ENCODE data around the gene PRKCB.

Gene PRKCB

GRCh38 chr16:23821467-23821866 lies 14.3 kb upstream of the PRKCB start:
- H3K27ac ChIP-seq (ENCODE audit: low read length): no peak overlapping the region
- no peaks in the 10 kb centered on the region for H3K79me2 ChIP-seq (ENCODE audit: low read length)
- H3K27me3 ChIP-seq (ENCODE audit: low read depth, low read length): peaks cover 48% of the 10 kb centered on the region
- TF ChIP-seq CTCF (IDR thresholded peaks at IDR 0.05; ENCODE audit: low read depth, low read length) (no peak), EZH2phosphoT487 (IDR thresholded peaks at IDR 0.05; ENCODE audit: low read depth) (no peak)
- H3K9me3 ChIP-seq (ENCODE audit: insufficient read depth, low read length): no peaks in the 10 kb centered on the region
- H3K4me2 ChIP-seq (ENCODE audit: low read length): no peak overlapping the region
- H3K4me3 ChIP-seq (ENCODE audit: low read length): no peak overlapping the region
- no peak overlapping the region for H2AFZ ChIP-seq (ENCODE audit: low read depth, low read length)
- H4K20me1 ChIP-seq (ENCODE audit: insufficient read depth, low read length): no peaks in the 10 kb centered on the region
- no peaks in the 10 kb centered on the region for H3K36me3 ChIP-seq (replicated peaks; ENCODE audit: low read depth, low read length)
- peaks cover 7% of the 10 kb centered on the region for H3K4me1 ChIP-seq (ENCODE audit: low read length)
- H3K9ac ChIP-seq (ENCODE audit: low read length): no peak overlapping the region

GRCh38 chr16:23821875-23822688 lies 13.7 kb upstream of the PRKCB start:
- Histone ChIP-seq H3K4me1 (ENCODE audit: low read length) (peaks cover 13% of the 10 kb centered on the region), H3K27me3 (ENCODE audit: low read depth, low read length) (peaks cover 42% of the 10 kb centered on the region), H3K4me3 (ENCODE audit: low read length) (no peak overlapping the region), H3K36me3 (replicated peaks; ENCODE audit: low read depth, low read length) (no peaks in the 10 kb centered on the region), H2AFZ (ENCODE audit: low read depth, low read length) (no peak overlapping the region), H3K9me3 (ENCODE audit: insufficient read depth, low read length) (no peaks in the 10 kb centered on the region), H3K9ac (ENCODE audit: low read length) (no peak overlapping the region), H4K20me1 (ENCODE audit: insufficient read depth, low read length) (no peaks in the 10 kb centered on the region), H3K27ac (ENCODE audit: low read length) (no peak overlapping the region), H3K4me2 (ENCODE audit: low read length) (no peak overlapping the region), H3K79me2 (ENCODE audit: low read length) (no peaks in the 10 kb centered on the region)
- TF ChIP-seq CTCF (IDR thresholded peaks at IDR 0.05; ENCODE audit: low read depth, low read length) (no peak), EZH2phosphoT487 (IDR thresholded peaks at IDR 0.05; ENCODE audit: low read depth) (no peak)

GRCh38 chr16:23823475-23824384 lies 12.1 kb upstream of the PRKCB start:
- H3K9me3 ChIP-seq (ENCODE audit: insufficient read depth, low read length): no peaks in the 10 kb centered on the region

More at GRCh38 chr16:23823475-23824384, 12.1 kb upstream of the PRKCB start:
- H4K20me1 ChIP-seq (ENCODE audit: insufficient read depth, low read length): no peaks in the 10 kb centered on the region
- H3K9ac ChIP-seq (ENCODE audit: low read length): no peak overlapping the region
- H3K4me3 ChIP-seq (ENCODE audit: low read length): no peak overlapping the region
- no peak overlapping the region for H3K27ac ChIP-seq (ENCODE audit: low read length)
- no peak overlapping the region for H3K4me2 ChIP-seq (ENCODE audit: low read length)
- no peak overlapping the region for H2AFZ ChIP-seq (ENCODE audit: low read depth, low read length)
- H3K36me3 ChIP-seq (replicated peaks; ENCODE audit: low read depth, low read length): no peaks in the 10 kb centered on the region
- H3K4me1 ChIP-seq (ENCODE audit: low read length): peaks cover 19% of the 10 kb centered on the region
- H3K79me2 ChIP-seq (ENCODE audit: low read length): no peaks in the 10 kb centered on the region
- TF ChIP-seq CTCF (IDR thresholded peaks at IDR 0.05; ENCODE audit: low read depth, low read length): no peak
- TF ChIP-seq EZH2phosphoT487 (IDR thresholded peaks at IDR 0.05; ENCODE audit: low read depth): no peak
- peaks cover 34% of the 10 kb centered on the region for H3K27me3 ChIP-seq (ENCODE audit: low read depth, low read length)

Data from OCI-LY3 (cell line).